Stimulated activated naive CD8-positive, alpha-beta T cell treated with anti-CD3 and anti-CD28 coated beads, Interleukin-15, Interleukin-2, amounts not matched to agents 100 U/mL and 50 U/mL, for 24 hours (primary cell): ENCODE data around the gene PPFIA4.

Experiments used
- ATAC-seq: fragments of 150-1000 bp; cut with Tn5 transposase; one replicate; pipeline ENCODE4 v1.10.0; 2021
- DNase-seq: peaks from one replicate; pipeline ENCODE4 v3.0.0; 2021

Gene PPFIA4

GRCh38 chr1:203126866-203127665, 100.8 kb downstream of the PPFIA4 start:
- DNase-seq, result no peak
- no peak for ATAC-seq

- DNase-seq, result no peak
- ATAC-seq, result peak; percentile 29
These were observed 101.6 kb downstream of the PPFIA4 start, which contains the start of gene ADORA1 for GRCh38 chr1:203127666-203128430. ADORA1 (plus strand) TSS chr1:203127726; CDS start chr1:203128842, 1,116 bp downstream.

GRCh38 chr1:203128431-203128715, 102.1 kb downstream of the PPFIA4 start:
- ATAC-seq, result no peak
- no peak for DNase-seq
